DMS79 (cell line): ENCODE results near the gene KREMEN1.
"Not testable (repeated sequence)": the region's sequence is repeated elsewhere in the genome, so short reads cannot be mapped to it uniquely, and the experiment has no call there.

Experiments used
- DNase-seq: peaks from one replicate; lab custom pipeline; 2025; lab: John Stamatoyannopoulos, UW

KREMEN1 gene

GRCh38 chr22:29079218-29079901, 6.5 kb downstream of the KREMEN1 start:
- DNase-seq, result peak; percentile 63

- DNase-seq, result no peak
These were observed 7.5 kb downstream of the KREMEN1 start for GRCh38 chr22:29080106-29080975.

- no peak for DNase-seq
These were observed 8.8 kb downstream of the KREMEN1 start for GRCh38 chr22:29081517-29082236.

- DNase-seq, result no peak
These were observed 10.2 kb downstream of the KREMEN1 start for GRCh38 chr22:29082826-29083545.

- not testable (repeated sequence) for DNase-seq
These were observed 10.7 kb downstream of the KREMEN1 start for GRCh38 chr22:29083576-29083932.

DNA sequence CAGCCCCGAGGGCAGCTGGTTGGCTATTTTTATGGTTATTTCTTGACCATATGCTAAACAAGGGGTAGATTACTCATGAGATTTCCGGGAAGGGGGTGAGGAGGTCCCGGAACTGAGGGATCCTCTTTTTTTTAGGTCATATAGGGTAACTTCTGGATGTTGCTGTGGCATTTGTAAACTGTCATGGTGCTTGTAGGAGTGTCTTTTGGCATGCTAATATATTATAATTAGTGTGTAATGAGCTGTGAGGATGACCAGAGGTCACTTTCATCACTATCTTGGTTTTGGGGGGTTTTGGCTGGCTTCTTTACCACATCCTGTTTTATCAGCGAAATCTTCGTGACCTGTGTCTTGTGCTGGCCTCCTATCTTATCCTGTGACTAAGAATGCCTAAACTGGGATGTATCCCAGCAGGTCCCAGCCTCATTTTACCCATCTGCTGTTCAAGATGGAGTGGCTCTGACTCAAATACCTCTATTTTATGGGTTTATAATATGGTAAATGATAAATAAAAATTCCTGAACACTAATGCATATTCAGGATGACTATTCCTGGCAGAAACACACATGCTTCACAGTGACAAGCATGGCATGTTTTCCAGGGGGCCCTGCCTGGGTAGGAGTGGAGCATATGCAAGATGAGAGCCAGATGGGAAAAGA, 11.2 kb downstream of the KREMEN1 start:
- DNase-seq, result no peak

DNA sequence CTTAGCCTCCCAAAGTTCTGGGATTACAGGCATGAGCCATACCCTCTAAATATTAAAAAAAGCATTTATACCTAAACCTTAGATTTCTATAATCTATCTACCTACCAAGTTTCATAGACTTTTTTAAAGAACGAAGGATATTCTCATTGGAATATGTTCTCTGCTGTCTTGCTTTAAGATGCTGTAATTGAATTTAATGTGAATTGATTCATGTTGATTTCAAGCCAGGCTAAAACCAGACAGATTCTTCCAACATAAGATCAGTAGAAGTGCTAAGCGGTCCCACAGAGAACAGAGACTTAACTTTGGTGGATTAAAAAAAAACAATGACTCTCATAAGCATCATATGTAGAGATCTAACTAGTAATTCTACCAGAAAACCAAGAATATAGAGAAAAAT, 14.2 kb downstream of the KREMEN1 start:
- DNase-seq, result no peak

GRCh38 chr22:29088809-29089208, 16.0 kb downstream of the KREMEN1 start:
- DNase-seq, result no peak

DNA sequence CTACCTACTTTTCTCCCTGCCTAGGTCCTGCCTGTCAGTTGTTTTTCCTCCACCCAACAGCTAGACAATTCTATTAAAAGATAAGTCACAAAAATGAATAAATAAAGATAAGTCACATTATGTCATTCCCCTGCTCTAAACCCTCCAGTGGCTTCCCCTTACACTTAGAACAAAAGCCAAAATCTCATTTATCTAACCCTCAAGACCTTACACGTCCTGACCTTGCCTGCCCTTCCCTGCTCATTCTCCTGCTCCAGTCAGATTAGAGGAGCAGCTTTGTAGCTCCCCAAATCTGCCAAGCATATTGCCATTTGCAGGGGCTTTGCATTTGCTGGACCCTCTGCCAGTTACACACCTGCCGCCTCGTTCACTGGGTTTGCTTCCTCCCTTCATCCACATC, 16.7 kb downstream of the KREMEN1 start:
- DNase-seq, result no peak

GRCh38 chr22:29090039-29090438, 17.2 kb downstream of the KREMEN1 start:
- DNase-seq, result no peak

DNA sequence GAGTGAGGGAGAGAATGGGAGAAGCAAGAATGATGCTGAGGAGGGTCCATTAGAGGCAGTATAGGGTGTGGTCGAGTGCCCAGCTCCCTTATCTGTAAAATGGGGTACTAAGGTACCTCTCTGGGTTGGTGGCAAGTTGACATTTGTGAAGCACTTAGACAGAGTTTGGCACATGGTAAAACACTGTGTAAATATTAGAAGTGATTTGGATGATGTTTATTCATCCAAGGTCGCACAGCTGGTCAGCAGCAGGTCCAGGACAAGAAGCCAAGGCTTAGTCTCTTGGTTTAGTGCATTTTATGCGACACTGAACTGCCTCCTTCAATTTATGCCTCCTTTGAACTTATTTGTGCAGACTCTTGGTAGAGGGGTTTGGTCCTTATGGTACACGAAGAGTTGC, 19.4 kb downstream of the KREMEN1 start:
- DNase-seq, result no peak

DNA sequence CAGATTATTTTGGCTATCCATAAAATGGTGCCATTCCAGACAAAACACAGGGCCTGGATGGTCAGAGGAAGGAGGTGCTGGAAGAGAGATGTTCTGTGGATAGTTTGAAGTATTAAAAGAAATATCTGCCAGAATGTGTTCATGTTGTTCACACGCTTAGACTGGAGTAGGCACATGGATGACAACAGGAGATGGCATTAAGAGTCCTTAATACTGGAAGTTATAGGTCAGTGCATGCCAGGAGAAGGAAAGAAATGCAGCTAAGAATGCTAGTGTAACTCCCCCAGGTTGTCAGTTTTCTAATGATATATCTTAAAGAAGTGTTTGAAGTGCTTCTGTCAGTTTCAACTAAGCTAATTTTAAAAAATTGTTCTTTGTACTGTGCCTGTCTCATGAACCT, 20.2 kb downstream of the KREMEN1 start:
- no peak for DNase-seq

DNA sequence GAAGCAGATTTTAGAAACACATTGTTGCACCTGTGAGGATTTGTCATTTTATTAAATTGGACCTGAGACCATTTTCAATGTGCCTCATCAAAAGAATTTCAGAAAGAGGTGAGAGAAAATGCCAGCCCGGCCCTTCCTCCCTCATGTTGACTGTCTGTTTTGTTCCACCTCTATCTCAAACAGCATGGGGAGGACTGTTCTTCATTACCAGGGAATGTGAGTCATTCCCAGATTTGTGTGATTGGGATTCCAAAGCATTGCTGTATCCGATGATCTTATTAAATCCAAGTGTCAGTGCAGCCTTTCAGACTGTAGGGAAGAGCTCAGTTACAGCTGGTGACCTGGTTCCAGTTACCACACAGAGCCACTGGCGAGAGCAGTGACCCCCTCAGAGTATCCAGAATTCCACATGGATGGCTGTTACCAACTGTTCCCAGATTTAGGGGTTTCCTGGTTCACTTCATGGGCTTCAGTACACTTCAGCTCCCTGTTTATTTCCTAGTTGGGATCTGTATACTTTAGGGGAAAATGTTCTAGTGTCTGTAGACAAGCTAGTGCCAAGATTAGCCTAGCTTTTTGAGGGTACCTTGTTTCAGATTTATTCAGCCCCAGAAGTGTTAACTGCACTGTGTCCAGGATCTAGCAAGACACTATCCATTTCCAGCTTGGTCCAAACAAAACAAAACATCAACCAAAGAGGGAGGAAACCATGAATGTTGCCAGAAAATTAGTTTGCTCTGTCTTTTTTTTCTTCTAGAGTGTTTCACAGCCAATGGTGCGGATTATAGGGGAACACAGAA, 20.9 kb downstream of the KREMEN1 start:
- no peak for DNase-seq

DNA sequence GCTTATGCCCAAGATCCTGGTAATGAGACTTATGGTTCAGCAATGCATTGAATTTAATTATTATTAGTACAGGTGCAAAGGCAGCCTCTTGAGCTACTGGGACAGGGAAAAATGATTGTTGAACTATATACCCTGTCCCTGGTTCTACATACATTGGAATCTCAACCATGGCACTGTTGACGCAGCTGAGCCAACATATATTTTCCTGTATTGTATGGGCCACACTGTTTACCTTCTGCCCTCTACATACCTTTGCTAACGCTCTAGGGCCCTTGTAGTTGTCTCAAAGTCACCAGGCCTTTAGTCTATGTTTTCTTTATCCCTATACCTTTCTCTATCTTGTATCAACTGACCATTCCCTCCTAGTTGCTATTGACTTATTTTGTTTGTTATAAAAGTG, 22.6 kb downstream of the KREMEN1 start:
- DNase-seq, result no peak

GRCh38 chr22:29096736-29097669, 24.2 kb downstream of the KREMEN1 start:
- DNase-seq, result no peak

GRCh38 chr22:29098296-29098695, 25.5 kb downstream of the KREMEN1 start:
- no peak for DNase-seq

GRCh38 chr22:29102300-29102699, 29.5 kb downstream of the KREMEN1 start:
- no peak for DNase-seq

GRCh38 chr22:29103121-29103520, 30.3 kb downstream of the KREMEN1 start:
- no peak for DNase-seq

DNA sequence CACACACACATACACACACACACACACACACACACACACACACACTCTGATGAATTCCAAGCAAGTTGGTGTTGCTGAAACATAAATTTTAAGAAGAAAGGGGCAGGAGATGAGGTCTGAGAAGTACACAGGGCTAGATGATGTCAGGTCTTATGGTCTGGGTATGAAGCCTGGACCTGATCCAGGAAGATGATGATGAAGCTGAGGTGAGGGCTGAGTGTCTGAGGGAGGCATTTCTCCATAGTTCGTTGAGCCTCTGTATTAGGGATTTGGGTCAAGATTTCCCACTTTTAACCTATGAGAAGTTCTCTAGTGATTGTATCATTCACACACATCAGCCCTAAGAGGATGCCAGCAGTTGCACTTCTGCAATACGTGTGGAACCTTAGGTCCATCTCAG, 32.6 kb downstream of the KREMEN1 start:
- DNase-seq, result no peak

- no peak for DNase-seq
These were observed 34.0 kb downstream of the KREMEN1 start for GRCh38 chr22:29106839-29107238.
